DMS 273 (cell line): ENCODE results near the gene ERH.

ENCODE experiments used
- DNase-seq: peaks from one replicate; lab custom pipeline; 2025; ENCODE audit not compliant: unreplicated experiment; lab: John Stamatoyannopoulos, UW

Gene ERH

GRCh38 chr14:69357544-69358200 lies 40.4 kb downstream of the ERH start:
- no peak for DNase-seq

GRCh38 chr14:69356903-69357543 lies 41.1 kb downstream of the ERH start:
- DNase-seq, result no peak

DNA sequence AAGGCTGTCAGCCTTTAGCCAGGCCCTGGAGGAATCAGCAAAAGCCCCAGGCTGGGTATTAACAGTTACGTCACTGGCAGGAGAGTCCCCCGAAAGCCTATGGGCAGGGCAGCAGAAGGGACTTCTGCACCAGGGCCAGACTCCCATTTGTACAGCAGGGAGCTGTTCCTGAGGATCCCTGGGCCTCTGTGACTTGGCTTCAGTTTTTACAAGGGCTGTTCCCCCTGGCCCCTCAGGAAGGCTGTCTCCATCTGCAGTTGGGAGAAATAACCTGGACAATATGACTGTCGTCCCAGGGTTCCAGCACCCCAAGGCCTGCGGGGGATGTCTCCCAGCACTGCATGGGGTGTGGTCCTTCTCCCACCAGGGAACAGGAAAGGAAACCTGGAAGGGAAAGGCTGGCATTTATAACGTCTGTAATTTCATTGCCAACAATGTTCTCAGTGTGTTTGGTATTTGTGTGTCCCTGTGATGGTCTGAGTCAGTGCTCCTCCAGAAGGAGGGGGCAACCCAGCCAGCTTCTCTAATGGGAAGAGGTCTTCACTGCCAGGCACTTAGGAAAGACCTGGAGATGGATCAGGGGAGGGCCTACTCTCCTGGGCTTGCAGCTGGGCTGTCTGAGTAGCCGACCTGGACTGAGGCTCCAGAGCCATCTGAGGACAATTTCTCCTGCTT lies 42.4 kb downstream of the ERH start:
- DNase-seq, result peak; percentile 12

DNA sequence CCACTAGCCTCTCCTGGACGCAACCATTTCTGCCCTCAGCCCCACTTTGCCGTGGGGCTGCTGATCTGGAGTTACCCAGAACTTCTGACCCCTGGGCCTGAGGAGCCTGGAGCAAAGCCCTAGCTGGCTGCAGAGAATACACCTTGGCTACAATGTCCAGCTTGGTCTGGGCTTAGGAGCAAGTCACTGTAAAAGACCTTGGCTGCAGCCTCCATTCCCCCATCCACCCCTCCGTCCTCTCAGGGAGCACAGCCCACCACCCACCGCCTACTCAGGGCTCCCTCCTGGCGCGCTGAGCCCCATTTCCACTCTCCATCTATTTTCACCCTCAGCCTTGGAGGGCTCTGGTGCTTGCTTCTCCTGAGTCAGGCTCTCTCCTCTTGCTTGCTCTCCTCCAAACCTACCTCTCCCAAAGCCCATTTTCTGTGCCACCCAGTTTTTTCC lies 42.9 kb downstream of the ERH start:
- DNase-seq, result no peak

- DNase-seq, result peak; percentile 26
These were observed 43.5 kb downstream of the ERH start for GRCh38 chr14:69354383-69355153.

DNA sequence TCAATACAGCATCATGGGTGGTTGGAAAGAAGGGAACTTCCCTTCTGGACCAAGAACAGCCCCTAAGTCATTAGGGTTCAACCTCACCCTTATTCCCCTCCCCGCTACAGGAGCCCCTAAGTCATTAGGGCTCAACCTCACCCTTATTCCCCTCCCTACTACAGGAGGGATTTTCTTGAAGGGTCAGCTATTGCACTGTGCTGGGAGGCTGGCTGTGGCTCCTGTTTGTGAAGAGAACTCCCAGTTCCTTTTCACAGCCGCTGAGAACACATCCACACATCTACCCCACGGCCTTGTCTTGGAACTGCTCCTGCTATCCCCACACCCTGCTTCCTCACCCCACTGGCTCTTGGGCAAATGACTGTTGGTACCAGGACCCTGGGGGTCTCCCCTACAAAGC lies 44.9 kb downstream of the ERH start:
- DNase-seq, result no peak

GRCh38 chr14:69351911-69352310 lies 46.2 kb downstream of the ERH start:
- DNase-seq, result no peak

GRCh38 chr14:69351385-69351784 lies 46.7 kb downstream of the ERH start:
- DNase-seq, result no peak

- no peak for DNase-seq
These were observed 47.2 kb downstream of the ERH start for GRCh38 chr14:69350892-69351291.

- DNase-seq, result no peak
These were observed 48.9 kb downstream of the ERH start for GRCh38 chr14:69349091-69349777.

DNA sequence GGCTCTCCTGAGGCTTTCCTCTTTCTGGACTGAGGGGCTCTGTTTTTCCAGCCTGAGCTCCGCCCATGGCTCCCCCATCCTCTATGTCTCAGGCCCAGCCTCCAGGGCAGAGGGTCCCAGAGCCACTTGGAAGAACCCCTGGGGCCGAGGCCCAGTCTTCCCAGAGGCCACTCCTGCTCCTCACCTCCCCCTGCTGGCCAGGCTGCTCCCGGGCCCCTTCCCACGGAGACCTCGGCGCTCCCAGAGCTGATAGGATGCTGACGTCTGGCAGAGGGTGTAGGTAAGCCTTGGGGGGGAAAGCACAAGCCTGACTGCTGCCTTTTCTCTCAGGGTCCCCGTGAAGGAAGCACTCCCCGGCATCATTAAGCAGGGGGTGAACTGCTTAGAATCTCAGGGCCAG lies 51.4 kb downstream of the ERH start:
- peak; percentile 65 for DNase-seq

- DNase-seq, result no peak
These were observed 52.7 kb downstream of the ERH start for GRCh38 chr14:69345402-69345801.

- no peak for DNase-seq
These were observed 53.9 kb downstream of the ERH start for GRCh38 chr14:69344171-69344570.

- DNase-seq, result no peak
These were observed 55.1 kb downstream of the ERH start for GRCh38 chr14:69342928-69343525.

DNA sequence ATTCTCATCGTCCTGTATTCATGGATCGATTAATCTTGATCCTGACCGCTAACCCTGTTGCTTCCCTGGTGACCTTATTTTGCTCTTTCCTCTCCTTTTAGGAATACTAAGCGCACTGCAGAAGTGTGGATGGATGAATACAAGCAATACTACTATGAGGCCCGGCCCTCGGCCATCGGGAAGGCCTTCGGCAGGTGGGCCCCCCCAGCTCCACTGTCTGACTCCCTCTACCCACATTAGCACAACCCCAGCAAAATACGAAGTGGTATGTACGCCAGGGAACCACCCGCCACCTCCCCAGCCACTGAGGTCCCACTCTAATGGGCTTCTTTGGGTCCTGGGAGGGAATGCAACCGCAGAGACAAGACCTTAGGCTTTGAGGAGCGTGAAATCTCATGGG lies 58.7 kb downstream of the ERH start:
- DNase-seq, result no peak

- DNase-seq, result no peak
These were observed 60.1 kb downstream of the ERH start for GRCh38 chr14:69337984-69338383.

DNA sequence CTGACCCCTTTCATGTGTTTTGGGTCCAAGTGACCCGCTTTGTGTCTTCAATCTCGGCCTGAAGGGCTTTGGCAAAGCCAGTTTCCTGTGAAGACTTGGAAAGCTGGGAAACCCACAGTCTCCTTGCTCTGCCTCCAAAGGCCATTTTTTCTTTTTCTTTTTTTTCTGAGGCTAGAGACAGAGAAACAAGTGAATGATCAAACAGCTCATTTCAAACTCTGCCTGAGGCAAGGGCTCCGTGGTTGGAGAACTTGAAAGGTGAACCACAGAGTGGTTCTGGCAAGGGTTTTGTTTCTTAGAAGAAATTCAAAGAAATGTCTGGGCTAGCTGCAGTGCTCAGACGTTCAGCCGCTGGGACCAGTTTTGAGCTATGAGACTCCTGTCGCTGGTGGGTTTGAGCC lies 62.7 kb downstream of the ERH start:
- no peak for DNase-seq

GRCh38 chr14:69334576-69334975 lies 63.5 kb downstream of the ERH start:
- DNase-seq, result no peak

GRCh38 chr14:69333791-69334337 lies 64.2 kb downstream of the ERH start:
- no peak for DNase-seq

- DNase-seq, result no peak
These were observed 65.2 kb downstream of the ERH start for GRCh38 chr14:69332782-69333395.
